GM10266 (cell line): ENCODE measurements around the gene PHLDB2.

Source experiments
- DNase-seq: peaks from one replicate; pipeline ENCODE4 v3.0.0; 2012; ENCODE audit errors: extremely low spot score
- CTCF ChIP-seq: IDR thresholded peaks from 2 replicates; pipeline ENCODE4 v1.5.1; 2012; ENCODE audit warnings: mild to moderate bottlenecking, low read depth; ENCODE audit not compliant: control insufficient read depth, insufficient read depth; ENCODE audit errors: missing control alignments

The PHLDB2 gene

GRCh38 chr3:111858642-111859041, 423 bp upstream of the PHLDB2 start:
- TF ChIP-seq CTCF = no peak
- no peak for DNase-seq

- DNase-seq = peak; percentile 80
- peak; percentile 26 for TF ChIP-seq CTCF
Measured at GRCh38 chr3:111859974-111860859, 1.2 kb downstream of the PHLDB2 start.

- TF ChIP-seq CTCF = no peak
- DNase-seq = no peak
Measured at GRCh38 chr3:111861391-111861790, 2.3 kb downstream of the PHLDB2 start.

- no peak for DNase-seq
Measured at GRCh38 chr3:111862415-111862814, 3.4 kb downstream of the PHLDB2 start.

GRCh38 chr3:111862974-111863373, 3.9 kb downstream of the PHLDB2 start:
- TF ChIP-seq CTCF = no peak
- DNase-seq = no peak

More at GRCh38 chr3:111862415-111862814, 3.4 kb downstream of the PHLDB2 start:
- no peak for TF ChIP-seq CTCF

- no peak for TF ChIP-seq CTCF
- DNase-seq = no peak
Measured at GRCh38 chr3:111863942-111864694, 5.1 kb downstream of the PHLDB2 start.

- no peak for DNase-seq
- TF ChIP-seq CTCF = no peak
Measured at GRCh38 chr3:111864821-111865656, 6.0 kb downstream of the PHLDB2 start.
